ENCODE data around the gene CES2. TPM values are rescaled to one million over a fixed set of nuclear protein-coding genes. Genes with fewer than 3 reads are reported as not detected.

The CES2 gene
- total and polyA plus RNA-seq, 2 donors (not counting 1 experiment from before 2014, with no cell fraction given): 23.5 to 47.8 TPM

DNA sequence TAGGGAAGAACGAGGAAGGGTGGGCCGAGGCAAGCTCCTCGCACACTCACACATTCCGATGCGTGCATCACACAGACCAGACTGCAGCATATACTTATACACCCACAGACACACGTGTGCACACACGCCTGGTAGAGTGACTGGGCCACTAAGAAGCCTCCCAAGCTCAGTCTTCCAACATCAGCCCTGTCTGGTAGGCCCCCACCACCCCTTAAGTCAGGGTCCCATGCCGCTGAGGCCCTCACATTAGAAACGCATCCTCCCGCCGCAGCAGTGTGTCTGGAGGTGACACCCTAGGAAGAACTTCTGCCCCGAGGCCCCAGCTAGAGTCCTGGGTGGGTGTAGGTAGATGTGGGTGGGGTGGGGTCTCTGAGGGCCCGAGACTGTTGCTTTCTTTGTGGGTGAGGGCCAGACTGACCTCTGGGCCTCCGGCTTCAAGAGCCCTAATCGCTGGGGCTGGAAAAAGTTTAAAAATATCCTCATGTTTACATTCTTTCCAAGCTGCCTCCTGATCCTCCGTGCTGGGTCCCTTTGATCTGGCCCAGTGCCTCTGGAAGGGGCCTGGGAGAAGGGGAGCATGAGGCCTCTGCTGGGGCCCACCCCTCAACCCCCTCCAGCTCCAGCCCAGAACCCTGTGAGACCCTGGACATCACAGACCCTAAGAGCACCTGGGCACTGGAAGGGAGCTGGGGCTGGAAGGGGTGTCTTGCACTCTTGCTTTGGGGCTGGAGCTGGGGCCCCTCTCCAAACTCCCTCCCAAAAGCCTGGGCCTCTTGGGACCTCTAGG lies 30.3 kb upstream of the CES2 start:
- Histone ChIP-seq H3K9me3 (ENCODE audit: control extremely low read depth in 1 of 3, control insufficient read depth in 2 of 3, insufficient read depth in 1 of 3, low read length in 2 of 3) (no peaks in the 10 kb centered on the region), H3K27ac (ENCODE audit: low read length in 2 of 2) (no peak overlapping the region), H3K79me2 (ENCODE audit: control insufficient read depth, insufficient read depth, low read length) (no peaks in the 10 kb centered on the region), H3K4me1 (ENCODE audit: control insufficient read depth in 2 of 2, insufficient read depth in 2 of 2, low read length in 2 of 2) (no peaks in the 10 kb centered on the region), H3K9ac (ENCODE audit: low read length) (no peak overlapping the region), H2AFZ (ENCODE audit: insufficient read depth, low read depth, low read length, poor library complexity, severe bottlenecking) (no peak overlapping the region), H4K20me1 (ENCODE audit: control insufficient read depth, insufficient read depth, low read length, poor library complexity, severe bottlenecking) (no peaks in the 10 kb centered on the region), H3K27me3 (replicated peaks in 1 of 4; ENCODE audit: control extremely low read depth in 1 of 4, control insufficient read depth in 3 of 4, insufficient read depth in 4 of 4, low read length in 3 of 4) (peaks cover 0 to 3% (median 0%) of the 10 kb centered on the region in 4 experiments), H3K36me3 (replicated peaks in 1 of 2; ENCODE audit: control extremely low read depth in 1 of 2, control insufficient read depth in 1 of 2, extremely low read depth in 1 of 2, insufficient read depth in 2 of 2, low read length in 1 of 2) (no peaks in the 10 kb centered on the region), H3K4me3 (ENCODE audit: control extremely low read depth in 1 of 5, extremely low read depth in 1 of 5, insufficient read depth in 1 of 5, low read depth in 2 of 5, low read length in 4 of 5) (no peak overlapping the region), H3K4me2 (replicated peaks; ENCODE audit: low read depth, low read length, poor library complexity, severe bottlenecking) (no peak overlapping the region)
- ATAC-seq (ENCODE audit: low read depth): no peak
- intact Hi-C loops (cut with micrococcal nuclease): no loop called here
- no peak for DNase-seq
- Mint-ChIP-seq H3K9me3 (ENCODE audit: insufficient read depth) (no peaks in the 10 kb centered on the region), H3K27me3 (no peaks in the 10 kb centered on the region), H3K4me1 (no peaks in the 10 kb centered on the region), H3K27ac (no peak overlapping the region), H3K4me3 (no peak overlapping the region)
- TF ChIP-seq EZH2 (IDR thresholded peaks at IDR 0.05; ENCODE audit: borderline replicate concordance, insufficient read depth, low read depth, low read length, poor library complexity, severe bottlenecking): no peak
- TF ChIP-seq, protein P1, sequence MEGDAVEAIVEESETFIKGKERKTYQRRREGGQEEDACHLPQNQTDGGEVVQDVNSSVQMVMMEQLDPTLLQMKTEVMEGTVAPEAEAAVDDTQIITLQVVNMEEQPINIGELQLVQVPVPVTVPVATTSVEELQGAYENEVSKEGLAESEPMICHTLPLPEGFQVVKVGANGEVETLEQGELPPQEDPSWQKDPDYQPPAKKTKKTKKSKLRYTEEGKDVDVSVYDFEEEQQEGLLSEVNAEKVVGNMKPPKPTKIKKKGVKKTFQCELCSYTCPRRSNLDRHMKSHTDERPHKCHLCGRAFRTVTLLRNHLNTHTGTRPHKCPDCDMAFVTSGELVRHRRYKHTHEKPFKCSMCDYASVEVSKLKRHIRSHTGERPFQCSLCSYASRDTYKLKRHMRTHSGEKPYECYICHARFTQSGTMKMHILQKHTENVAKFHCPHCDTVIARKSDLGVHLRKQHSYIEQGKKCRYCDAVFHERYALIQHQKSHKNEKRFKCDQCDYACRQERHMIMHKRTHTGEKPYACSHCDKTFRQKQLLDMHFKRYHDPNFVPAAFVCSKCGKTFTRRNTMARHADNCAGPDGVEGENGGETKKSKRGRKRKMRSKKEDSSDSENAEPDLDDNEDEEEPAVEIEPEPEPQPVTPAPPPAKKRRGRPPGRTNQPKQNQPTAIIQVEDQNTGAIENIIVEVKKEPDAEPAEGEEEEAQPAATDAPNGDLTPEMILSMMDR (IDR thresholded peaks at IDR 0.05): no peak
- ChIA-PET POLR2A (no interaction called here), CTCF (no interaction called here)
- WGBS (ENCODE audit: insufficient coverage): 80% methylated on average over 4 of the region's 16 CpGs

Measured in B cell (primary cell).